IMR-90 (cell line): ENCODE measurements around the gene CDS1. TPM values are rescaled to one million over a fixed set of nuclear protein-coding genes. Genes with fewer than 3 reads are reported as not detected.

ENCODE experiments used
- ATAC-seq: fragments of 200-7000 bp; cut with Tn5 transposase; 2 replicates; pipeline ENCODE4 v1.9.1; 2020; ENCODE audit warnings: low read depth, mild to moderate bottlenecking, moderate library complexity
- BruUV-seq: library from RNA; stranded (reverse); fragments of 400-500 nt; replicated peaks from 2 replicates; lab custom pipeline; 2021; lab: Mats Ljungman, UMichigan
- CTCF ChIA-PET: fragments of 300-600 bp; formaldehyde crosslinking; extraction: SDS; loops from one replicate; lab custom pipeline; 2021; ENCODE audit warnings: antibody characterized with exemption; lab: Yijun Ruan, JAX
- POLR2A ChIA-PET: fragments of 300-600 bp; sonication (Branson Sonifier 250); formaldehyde crosslinking; loops from one replicate; lab custom pipeline; 2022; ENCODE audit warnings: antibody characterized with exemption; ENCODE audit not compliant: unreplicated experiment; lab: Charles Lee
- DNase-seq: peaks from one replicate; pipeline ENCODE4 v3.0.0; 2013
- H2AFZ ChIP-seq: replicated peaks from 2 replicates; pipeline ENCODE3; 2013; ENCODE audit warnings: low read length, mild to moderate bottlenecking; ENCODE audit not compliant: poor library complexity
- H2AK5ac ChIP-seq: 2 replicates; pipeline ENCODE4 v1.6.1; 2013; ENCODE audit warnings: low read depth, low read length, inconsistent platforms
- H2AK9ac ChIP-seq: replicated peaks from 2 replicates; pipeline ENCODE3; 2013; ENCODE audit warnings: mild to moderate bottlenecking, low read depth, low read length, moderate library complexity; ENCODE audit not compliant: poor library complexity
- H2BK120ac ChIP-seq: 2 replicates; pipeline ENCODE4 v1.6.1; 2013; ENCODE audit warnings: low read depth, low read length, inconsistent platforms
- H2BK15ac ChIP-seq: 3 replicates; pipeline ENCODE4 v1.6.1; 2013; ENCODE audit warnings: low read depth, low read length, inconsistent platforms
- H2BK20ac ChIP-seq: 2 replicates; pipeline ENCODE4 v1.6.1; 2013; ENCODE audit warnings: low read depth, mild to moderate bottlenecking, inconsistent platforms, low read length, moderate library complexity
- H2BK5ac ChIP-seq: 2 replicates; pipeline ENCODE4 v1.6.1; 2013; ENCODE audit warnings: mild to moderate bottlenecking, low read depth, low read length, inconsistent platforms; ENCODE audit not compliant: poor library complexity, severe bottlenecking
- H3K14ac ChIP-seq: replicated peaks from 2 replicates; pipeline ENCODE4 v1.6.1; 2013; ENCODE audit warnings: low read depth, low read length, inconsistent platforms
- H3K18ac ChIP-seq: 2 replicates; pipeline ENCODE4 v1.6.1; 2013; ENCODE audit warnings: low read depth, low read length, control low read depth
- H3K23ac ChIP-seq: 2 replicates; pipeline ENCODE4 v1.6.1; 2013; ENCODE audit warnings: low read depth, low read length, inconsistent platforms
- H3K27ac ChIP-seq: 2 replicates; pipeline ENCODE4 v1.5.1; 2013; ENCODE audit warnings: mild to moderate bottlenecking, control low read depth, low read length; ENCODE audit not compliant: insufficient read depth
- H3K27me3 ChIP-seq: 2 replicates; pipeline ENCODE4 v1.6.1; 2013; ENCODE audit warnings: low read length; ENCODE audit not compliant: control insufficient read depth, insufficient read depth
- H3K36me3 ChIP-seq: 2 replicates; pipeline ENCODE4 v1.6.1; 2013; ENCODE audit warnings: low read length, mixed read lengths; ENCODE audit not compliant: control insufficient read depth, insufficient read depth
- H3K4ac ChIP-seq: 2 replicates; pipeline ENCODE4 v1.6.1; 2013; ENCODE audit warnings: low read depth, low read length, inconsistent platforms
- H3K4me1 ChIP-seq: 2 replicates; pipeline ENCODE4 v1.6.1; 2013; ENCODE audit warnings: low read length, mixed read lengths; ENCODE audit not compliant: control insufficient read depth, insufficient read depth
- H3K4me2 ChIP-seq: 2 replicates; pipeline ENCODE4 v1.6.1; 2013; ENCODE audit warnings: low read depth, mild to moderate bottlenecking, control low read depth, low read length, moderate library complexity
- H3K4me3 ChIP-seq: 2 replicates; pipeline ENCODE4 v1.5.1; 2013; ENCODE audit warnings: low read depth, mild to moderate bottlenecking, control low read depth, low read length, moderate library complexity; ENCODE audit not compliant: insufficient read depth
- H3K56ac ChIP-seq: 2 replicates; pipeline ENCODE4 v1.6.1; 2013; ENCODE audit warnings: low read length, inconsistent platforms; ENCODE audit not compliant: insufficient read depth; ENCODE audit errors: extremely low read depth
- H3K79me1 ChIP-seq, 2 experiments: 2 replicates each; pipeline ENCODE4 v1.6.1; 2013; ENCODE audit warnings: low read length in 2 of 2, inconsistent platforms in 1 of 2, low read depth in 1 of 2
- H3K9ac ChIP-seq: 2 replicates; pipeline ENCODE4 v1.6.1; 2013; ENCODE audit warnings: low read depth, low read length, control low read depth
- H3K9me1 ChIP-seq: 2 replicates; pipeline ENCODE4 v1.6.1; 2013; ENCODE audit warnings: low read length, inconsistent platforms; ENCODE audit not compliant: insufficient read depth
- H3K9me3 ChIP-seq: 2 replicates; pipeline ENCODE4 v1.6.1; 2013; ENCODE audit warnings: low read length; ENCODE audit not compliant: control insufficient read depth, insufficient read depth
- H4K20me1 ChIP-seq: 2 replicates; pipeline ENCODE4 v1.6.1; 2013; ENCODE audit warnings: low read length, inconsistent platforms; ENCODE audit not compliant: insufficient read depth
- H4K5ac ChIP-seq: 2 replicates; pipeline ENCODE4 v1.6.1; 2013; ENCODE audit warnings: mild to moderate bottlenecking, low read depth, low read length, control low read depth
- H4K8ac ChIP-seq, 2 experiments: 2 replicates each; pipeline ENCODE4 v1.6.1; 2013; ENCODE audit warnings: low read depth in 2 of 2, low read length in 2 of 2, control low read depth in 1 of 2, inconsistent platforms in 1 of 2
- H4K91ac ChIP-seq: 2 replicates; pipeline ENCODE4 v1.6.1; 2013; ENCODE audit warnings: low read depth, low read length, inconsistent platforms; ENCODE audit not compliant: insufficient read depth
- CHD1 ChIP-seq: IDR thresholded peaks from 2 replicates; pipeline ENCODE4 v1.6.1; 2012; ENCODE audit warnings: low read depth, low read length, improper control_type of control experiment
- MAFK ChIP-seq: IDR thresholded peaks from 2 replicates; pipeline ENCODE4 v1.6.1; 2012; ENCODE audit warnings: low read depth, low read length, improper control_type of control experiment
- MAZ ChIP-seq: IDR thresholded peaks from 2 replicates; pipeline ENCODE4 v1.6.1; 2012; ENCODE audit warnings: low read depth, mild to moderate bottlenecking, low read length, improper control_type of control experiment, moderate library complexity, borderline replicate concordance
- POLR2A ChIP-seq: IDR thresholded peaks from 2 replicates; pipeline ENCODE4 v1.6.1; 2012; ENCODE audit warnings: mild to moderate bottlenecking, low read depth, low read length
- RAD21 ChIP-seq: IDR thresholded peaks from 2 replicates; pipeline ENCODE4 v1.6.1; 2012; ENCODE audit warnings: low read length, improper control_type of control experiment
- RCOR1 ChIP-seq: IDR thresholded peaks from 2 replicates; pipeline ENCODE4 v1.6.1; 2012; ENCODE audit warnings: mild to moderate bottlenecking, low read length, improper control_type of control experiment; ENCODE audit not compliant: insufficient replicate concordance
- RFX5 ChIP-seq: IDR thresholded peaks from 2 replicates; pipeline ENCODE4 v1.8.0; 2012; ENCODE audit warnings: low read depth, mild to moderate bottlenecking, low read length, moderate library complexity
- SMC3 ChIP-seq: fragments of 150-350 bp; IDR thresholded peaks from 2 replicates; pipeline ENCODE4 v1.6.1; 2016; ENCODE audit warnings: low read depth, mild to moderate bottlenecking, antibody characterized with exemption, low read length, moderate library complexity
- WGBS, 2 experiments: methylation state at CpG; one replicate each; pipeline versions ENCODE4 v1.1.5 to v1.1.7; 2013; ENCODE audit warnings: missing lambda C conversion rate in 2 of 2; ENCODE audit not compliant: insufficient read length in 1 of 2; ENCODE audit errors: extremely low coverage in 2 of 2; 5-methylcytosine and 5-hydroxymethylcytosine counted together
- dilution Hi-C: fragments of 300-500 bp; cut with HindIII; formaldehyde crosslinking; loops from one replicate; pipeline ENCODE4 v1.14.3; 2018; ENCODE audit warnings: low sequenced_read_pairs; ENCODE audit not compliant: unreplicated experiment
- in situ Hi-C: fragments of 300-500 bp; cut with MboI; formaldehyde crosslinking; loops from 3 replicates; pipeline ENCODE4 v1.14.3; 2019; ENCODE audit warnings: low sequenced_read_pairs, inconsistent platforms, mixed read lengths
- intact Hi-C: fragments of 100-400 bp; cut with micrococcal nuclease; formaldehyde crosslinking; loops from 2 replicates; pipeline ENCODE4 v1.10.0; 2022
- polyA plus RNA-seq, 3 experiments: library from polyadenylated mRNA; depleted of rRNA; stranded (reverse); fragments of >200 nt; gene quantifications; 2 replicates each; pipeline ENCODE4 v1.2.3, GENCODE V29; 2012; ENCODE audit warnings: low replicate concordance in 1 of 3
- total RNA-seq: library from RNA; depleted of rRNA; stranded (reverse); fragments of >200 nt; gene quantifications from 2 replicates; pipeline ENCODE4 v1.2.3, GENCODE V29; 2012
- TF ChIP-seq, protein P1 (sequence below): fragments of 150-350 bp; IDR thresholded peaks from 2 replicates; pipeline ENCODE4 v1.6.1; 2016; ENCODE audit warnings: low read depth, mild to moderate bottlenecking, low read length, moderate library complexity, borderline replicate concordance
- TF ChIP-seq, protein P2 (sequence below): fragments of 150-350 bp; IDR thresholded peaks from 2 replicates; pipeline ENCODE4 v1.6.1; 2017; ENCODE audit warnings: mild to moderate bottlenecking, antibody characterized with exemption, low read length, low read depth
- TF ChIP-seq, protein P3 (sequence below): conservative IDR thresholded peaks from 2 replicates; pipeline ENCODE4 v1.5.1; 2012; ENCODE audit warnings: mild to moderate bottlenecking, low read depth, low read length, improper control_type of control experiment

Gene CDS1
- total and polyA plus RNA-seq, 2 of the 4 experiments (the other 2 are of a cell fraction), result under 0.01 to 0.02 TPM

DNA sequence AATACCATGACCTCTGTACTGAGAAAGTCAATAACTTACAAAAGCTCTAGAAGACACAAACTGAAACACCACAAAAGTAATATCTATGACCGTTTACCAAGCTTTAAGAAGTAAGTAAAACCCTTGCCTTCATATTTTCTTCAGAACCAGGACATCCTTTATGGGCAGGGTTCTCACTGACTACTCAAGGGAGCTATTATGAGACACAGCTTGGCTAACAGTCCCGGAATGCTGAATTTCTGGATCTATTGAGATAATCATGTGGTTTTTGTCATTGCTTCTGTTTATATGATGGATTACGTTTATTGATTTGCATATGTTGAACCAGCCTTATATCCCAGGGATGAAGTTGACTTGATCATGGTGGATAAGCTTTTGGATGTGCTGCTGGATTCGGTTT, 19.9 kb upstream of the CDS1 start:
- in situ Hi-C loops, result no loop called here
- H3K27me3 ChIP-seq, result no peaks in the 10 kb centered on the region
- intact Hi-C loops, result no loop called here
- H2BK20ac ChIP-seq, result no peak overlapping the region
- H3K18ac ChIP-seq, result no peak overlapping the region
- dilution Hi-C loops, result no loop called here
- H3K79me1 ChIP-seq, result no peaks in the 10 kb centered on the region
- H4K5ac ChIP-seq, result no peak overlapping the region
- H2AK9ac ChIP-seq, result no peak overlapping the region
- DNase-seq (no peak), ATAC-seq (no peak)
- H4K8ac ChIP-seq, result no peak overlapping the region
- no peak overlapping the region for H3K9ac ChIP-seq
- H2BK15ac ChIP-seq, result no peak overlapping the region
- CTCF ChIA-PET, result no interaction called here
- H4K20me1 ChIP-seq, result no peaks in the 10 kb centered on the region
- no TSS peak for BruUV-seq
- no CpG with 5 or more reads among the region's 4 CpGs for WGBS, 2 experiments
- TF ChIP-seq RCOR1 (no peak), RAD21 (no peak), MAZ (no peak), POLR2A (no peak), RFX5 (no peak), SMC3 (no peak), CHD1 (no peak), MAFK (no peak)
- TF ChIP-seq, protein P1, sequence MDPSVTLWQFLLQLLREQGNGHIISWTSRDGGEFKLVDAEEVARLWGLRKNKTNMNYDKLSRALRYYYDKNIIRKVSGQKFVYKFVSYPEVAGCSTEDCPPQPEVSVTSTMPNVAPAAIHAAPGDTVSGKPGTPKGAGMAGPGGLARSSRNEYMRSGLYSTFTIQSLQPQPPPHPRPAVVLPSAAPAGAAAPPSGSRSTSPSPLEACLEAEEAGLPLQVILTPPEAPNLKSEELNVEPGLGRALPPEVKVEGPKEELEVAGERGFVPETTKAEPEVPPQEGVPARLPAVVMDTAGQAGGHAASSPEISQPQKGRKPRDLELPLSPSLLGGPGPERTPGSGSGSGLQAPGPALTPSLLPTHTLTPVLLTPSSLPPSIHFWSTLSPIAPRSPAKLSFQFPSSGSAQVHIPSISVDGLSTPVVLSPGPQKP, result no peak
- TF ChIP-seq, protein P2, sequence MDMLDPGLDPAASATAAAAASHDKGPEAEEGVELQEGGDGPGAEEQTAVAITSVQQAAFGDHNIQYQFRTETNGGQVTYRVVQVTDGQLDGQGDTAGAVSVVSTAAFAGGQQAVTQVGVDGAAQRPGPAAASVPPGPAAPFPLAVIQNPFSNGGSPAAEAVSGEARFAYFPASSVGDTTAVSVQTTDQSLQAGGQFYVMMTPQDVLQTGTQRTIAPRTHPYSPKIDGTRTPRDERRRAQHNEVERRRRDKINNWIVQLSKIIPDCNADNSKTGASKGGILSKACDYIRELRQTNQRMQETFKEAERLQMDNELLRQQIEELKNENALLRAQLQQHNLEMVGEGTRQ, result no peak
- TF ChIP-seq, protein P3, sequence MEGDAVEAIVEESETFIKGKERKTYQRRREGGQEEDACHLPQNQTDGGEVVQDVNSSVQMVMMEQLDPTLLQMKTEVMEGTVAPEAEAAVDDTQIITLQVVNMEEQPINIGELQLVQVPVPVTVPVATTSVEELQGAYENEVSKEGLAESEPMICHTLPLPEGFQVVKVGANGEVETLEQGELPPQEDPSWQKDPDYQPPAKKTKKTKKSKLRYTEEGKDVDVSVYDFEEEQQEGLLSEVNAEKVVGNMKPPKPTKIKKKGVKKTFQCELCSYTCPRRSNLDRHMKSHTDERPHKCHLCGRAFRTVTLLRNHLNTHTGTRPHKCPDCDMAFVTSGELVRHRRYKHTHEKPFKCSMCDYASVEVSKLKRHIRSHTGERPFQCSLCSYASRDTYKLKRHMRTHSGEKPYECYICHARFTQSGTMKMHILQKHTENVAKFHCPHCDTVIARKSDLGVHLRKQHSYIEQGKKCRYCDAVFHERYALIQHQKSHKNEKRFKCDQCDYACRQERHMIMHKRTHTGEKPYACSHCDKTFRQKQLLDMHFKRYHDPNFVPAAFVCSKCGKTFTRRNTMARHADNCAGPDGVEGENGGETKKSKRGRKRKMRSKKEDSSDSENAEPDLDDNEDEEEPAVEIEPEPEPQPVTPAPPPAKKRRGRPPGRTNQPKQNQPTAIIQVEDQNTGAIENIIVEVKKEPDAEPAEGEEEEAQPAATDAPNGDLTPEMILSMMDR, result no peak
- no peak overlapping the region for H2BK5ac ChIP-seq
- H2BK120ac ChIP-seq, result no peak overlapping the region
- no peaks in the 10 kb centered on the region for H3K9me3 ChIP-seq
- POLR2A ChIA-PET, result no interaction called here
- H3K23ac ChIP-seq, result no peak overlapping the region
- no peaks in the 10 kb centered on the region for H3K36me3 ChIP-seq
- H3K4ac ChIP-seq, result no peak overlapping the region
- H3K14ac ChIP-seq, result no peak overlapping the region
- H3K4me1 ChIP-seq, result no peaks in the 10 kb centered on the region
- no peak overlapping the region for H3K4me2 ChIP-seq
- H2AFZ ChIP-seq, result no peak overlapping the region
- no peak overlapping the region for H2AK5ac ChIP-seq
- no peak overlapping the region for H4K91ac ChIP-seq
- no peak overlapping the region for H3K27ac ChIP-seq
- H3K9me1 ChIP-seq, result no peaks in the 10 kb centered on the region
- no peak overlapping the region for H3K56ac ChIP-seq
- H3K4me3 ChIP-seq, result no peak overlapping the region
